Adrenal gland (tissue), 5 donors: ENCODE results near the gene TPCN1.

Experiments used
- POLR2A ChIP-seq, 2 donors: fragments of 450-650 bp; IDR thresholded peaks; one replicate each; pipeline ENCODE4 v1.6.1; 2017; ENCODE audit warnings: antibody characterized with exemption in 2 of 2, mild to moderate bottlenecking in 2 of 2, moderate library complexity in 1 of 2
- TF ChIP-seq, protein P1 (sequence below), 6 experiments: fragments of 450-650 bp in 4 of 6; fragments of 200-600 bp in 2 of 6; sonication (generic) in 1 of 6; IDR thresholded peaks; 1 replicate in 5 of 6; 2 replicates in 1 of 6; pipeline versions ENCODE4 v1.5.1 to v1.8.0; 2016 to 2021; ENCODE audit warnings: antibody characterized with exemption in 6 of 6, mild to moderate bottlenecking in 2 of 6, moderate library complexity in 1 of 6
- donor health status: DM: no; HTN: no; CAD: no.

DNA sequence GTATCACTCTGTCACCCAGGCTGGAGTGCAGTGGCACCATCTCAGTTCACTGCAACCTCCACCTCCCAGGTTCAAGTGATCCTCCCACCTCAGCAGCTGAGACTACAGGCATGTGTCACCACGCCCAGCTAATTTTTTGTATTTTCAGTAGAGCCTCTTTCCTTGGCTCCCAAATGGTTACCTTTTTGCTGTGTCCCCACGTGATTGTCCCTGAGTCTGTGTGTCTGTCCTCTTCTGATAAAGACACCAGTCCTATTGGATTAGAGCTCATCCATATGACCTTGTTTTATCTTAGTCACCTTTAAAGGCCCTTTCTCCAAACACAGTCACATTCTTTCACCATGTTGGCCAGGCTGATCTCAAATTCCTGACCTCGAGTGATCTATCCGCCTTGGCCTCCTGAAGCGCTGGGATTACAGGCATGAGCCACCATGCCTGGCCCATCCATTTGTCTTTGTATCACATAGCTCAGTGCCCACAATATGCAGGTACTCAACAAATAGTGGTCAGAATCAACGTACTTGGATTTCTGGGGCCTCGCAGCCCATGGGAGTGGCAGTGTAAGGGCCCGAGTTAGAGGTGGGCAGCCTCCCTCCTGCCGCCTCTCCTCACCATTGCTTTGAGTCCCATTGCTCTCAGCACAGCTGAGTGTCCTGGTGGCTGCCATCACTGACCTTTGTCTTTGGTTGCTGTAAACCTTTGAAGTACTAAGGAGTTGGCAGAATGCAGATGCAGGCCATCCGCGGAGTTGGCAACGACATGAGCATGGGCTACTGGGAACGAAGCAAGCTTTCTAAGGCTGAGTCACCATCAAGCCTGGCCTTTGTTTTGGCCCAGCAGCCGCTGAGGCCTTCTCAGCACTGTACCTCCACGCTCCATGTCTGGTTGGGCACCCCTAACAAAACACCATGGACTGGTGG, 9.3 kb downstream of the TPCN1 start:
- TF ChIP-seq POLR2A (IDR thresholded peaks at IDR 0.05) = no peak
- TF ChIP-seq, protein P1, sequence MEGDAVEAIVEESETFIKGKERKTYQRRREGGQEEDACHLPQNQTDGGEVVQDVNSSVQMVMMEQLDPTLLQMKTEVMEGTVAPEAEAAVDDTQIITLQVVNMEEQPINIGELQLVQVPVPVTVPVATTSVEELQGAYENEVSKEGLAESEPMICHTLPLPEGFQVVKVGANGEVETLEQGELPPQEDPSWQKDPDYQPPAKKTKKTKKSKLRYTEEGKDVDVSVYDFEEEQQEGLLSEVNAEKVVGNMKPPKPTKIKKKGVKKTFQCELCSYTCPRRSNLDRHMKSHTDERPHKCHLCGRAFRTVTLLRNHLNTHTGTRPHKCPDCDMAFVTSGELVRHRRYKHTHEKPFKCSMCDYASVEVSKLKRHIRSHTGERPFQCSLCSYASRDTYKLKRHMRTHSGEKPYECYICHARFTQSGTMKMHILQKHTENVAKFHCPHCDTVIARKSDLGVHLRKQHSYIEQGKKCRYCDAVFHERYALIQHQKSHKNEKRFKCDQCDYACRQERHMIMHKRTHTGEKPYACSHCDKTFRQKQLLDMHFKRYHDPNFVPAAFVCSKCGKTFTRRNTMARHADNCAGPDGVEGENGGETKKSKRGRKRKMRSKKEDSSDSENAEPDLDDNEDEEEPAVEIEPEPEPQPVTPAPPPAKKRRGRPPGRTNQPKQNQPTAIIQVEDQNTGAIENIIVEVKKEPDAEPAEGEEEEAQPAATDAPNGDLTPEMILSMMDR (IDR thresholded peaks at IDR 0.05) = no peak
